GM12873 (cell line): Measurements from ENCODE around the gene DNAJC18.

Experiments used
- CTCF ChIP-seq: IDR thresholded peaks from 2 replicates; pipeline ENCODE4 v1.5.1; 2012; ENCODE audit warnings: low read depth, mild to moderate bottlenecking, moderate library complexity, low read length, control low read depth; ENCODE audit not compliant: insufficient read depth; ENCODE audit errors: missing control alignments

The DNAJC18 gene

GRCh38 chr5:139394654-139395566, 44.4 kb downstream of the DNAJC18 start, which contains the start of gene PROB1:
Gene PROB1 (minus strand): TSS chr5:139395104. CDS start chr5:139395081, 23 bp downstream.
- no peak for TF ChIP-seq CTCF

GRCh38 chr5:139394123-139394653, 45.1 kb downstream of the DNAJC18 start:
- peak; percentile 69 for TF ChIP-seq CTCF

- TF ChIP-seq CTCF: no peak
These were observed 45.7 kb downstream of the DNAJC18 start for GRCh38 chr5:139393497-139394122.

GRCh38 chr5:139392678-139393496, 46.4 kb downstream of the DNAJC18 start:
- TF ChIP-seq CTCF: peak; percentile 96

GRCh38 chr5:139392324-139392677, 47.0 kb downstream of the DNAJC18 start:
- no peak for TF ChIP-seq CTCF

GRCh38 chr5:139391570-139392323, 47.6 kb downstream of the DNAJC18 start:
- TF ChIP-seq CTCF: no peak
